GM12865 (cell line): Measurements from ENCODE around the gene TEX44.

Source experiments
- DNase-seq: peaks from one replicate; pipeline ENCODE4 v3.0.0; 2010; ENCODE audit warnings: low read depth
- H3K4me3 ChIP-seq: 2 replicates; pipeline ENCODE4 v1.5.1; 2011; ENCODE audit warnings: mild to moderate bottlenecking, low read depth, low read length, control low read depth
- TF ChIP-seq, protein P1 (sequence below): IDR thresholded peaks from 2 replicates; pipeline ENCODE4 v1.5.1; 2011; ENCODE audit warnings: low read length, control low read depth, low read depth, inconsistent platforms; ENCODE audit not compliant: insufficient read depth; ENCODE audit errors: missing control alignments

Gene TEX44

DNA sequence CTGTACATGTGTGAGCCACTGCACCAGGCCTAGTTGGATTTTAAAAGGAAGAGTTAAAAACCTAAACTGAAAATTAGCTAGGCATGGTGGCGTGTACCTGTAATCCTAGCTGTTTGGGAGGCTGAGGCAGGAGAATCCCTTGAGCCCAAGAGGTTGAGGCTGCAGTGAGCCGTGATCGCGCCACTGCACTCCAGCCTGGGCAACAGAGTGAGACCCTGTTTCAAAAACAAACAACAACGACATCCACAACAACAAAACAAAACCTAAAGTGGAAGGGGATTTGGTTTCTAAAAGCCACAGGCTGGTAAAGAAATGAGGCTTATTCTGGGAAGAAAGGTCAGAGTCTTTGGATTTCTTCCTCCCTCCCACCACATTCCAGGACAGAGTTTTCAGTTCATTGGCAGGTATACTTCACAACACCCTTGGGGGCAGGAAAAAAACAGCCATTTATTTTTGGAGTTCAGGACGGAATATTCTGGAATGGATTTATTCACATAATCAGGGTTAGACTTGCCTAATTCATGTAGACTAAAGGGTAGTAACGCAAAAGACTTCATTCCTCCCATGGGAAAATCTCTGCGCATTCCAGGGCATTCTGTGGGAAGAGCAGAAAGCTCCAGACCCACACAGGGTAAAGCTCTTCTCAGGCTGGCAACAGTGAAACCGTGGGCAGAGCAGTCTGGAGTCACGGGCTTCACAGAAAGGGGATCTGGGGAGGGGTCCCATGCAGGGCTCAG is 34.9 kb downstream of the TEX44 start:
- DNase-seq = no peak
- TF ChIP-seq, protein P1, sequence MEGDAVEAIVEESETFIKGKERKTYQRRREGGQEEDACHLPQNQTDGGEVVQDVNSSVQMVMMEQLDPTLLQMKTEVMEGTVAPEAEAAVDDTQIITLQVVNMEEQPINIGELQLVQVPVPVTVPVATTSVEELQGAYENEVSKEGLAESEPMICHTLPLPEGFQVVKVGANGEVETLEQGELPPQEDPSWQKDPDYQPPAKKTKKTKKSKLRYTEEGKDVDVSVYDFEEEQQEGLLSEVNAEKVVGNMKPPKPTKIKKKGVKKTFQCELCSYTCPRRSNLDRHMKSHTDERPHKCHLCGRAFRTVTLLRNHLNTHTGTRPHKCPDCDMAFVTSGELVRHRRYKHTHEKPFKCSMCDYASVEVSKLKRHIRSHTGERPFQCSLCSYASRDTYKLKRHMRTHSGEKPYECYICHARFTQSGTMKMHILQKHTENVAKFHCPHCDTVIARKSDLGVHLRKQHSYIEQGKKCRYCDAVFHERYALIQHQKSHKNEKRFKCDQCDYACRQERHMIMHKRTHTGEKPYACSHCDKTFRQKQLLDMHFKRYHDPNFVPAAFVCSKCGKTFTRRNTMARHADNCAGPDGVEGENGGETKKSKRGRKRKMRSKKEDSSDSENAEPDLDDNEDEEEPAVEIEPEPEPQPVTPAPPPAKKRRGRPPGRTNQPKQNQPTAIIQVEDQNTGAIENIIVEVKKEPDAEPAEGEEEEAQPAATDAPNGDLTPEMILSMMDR = no peak
- H3K4me3 ChIP-seq = no peak overlapping the region

DNA sequence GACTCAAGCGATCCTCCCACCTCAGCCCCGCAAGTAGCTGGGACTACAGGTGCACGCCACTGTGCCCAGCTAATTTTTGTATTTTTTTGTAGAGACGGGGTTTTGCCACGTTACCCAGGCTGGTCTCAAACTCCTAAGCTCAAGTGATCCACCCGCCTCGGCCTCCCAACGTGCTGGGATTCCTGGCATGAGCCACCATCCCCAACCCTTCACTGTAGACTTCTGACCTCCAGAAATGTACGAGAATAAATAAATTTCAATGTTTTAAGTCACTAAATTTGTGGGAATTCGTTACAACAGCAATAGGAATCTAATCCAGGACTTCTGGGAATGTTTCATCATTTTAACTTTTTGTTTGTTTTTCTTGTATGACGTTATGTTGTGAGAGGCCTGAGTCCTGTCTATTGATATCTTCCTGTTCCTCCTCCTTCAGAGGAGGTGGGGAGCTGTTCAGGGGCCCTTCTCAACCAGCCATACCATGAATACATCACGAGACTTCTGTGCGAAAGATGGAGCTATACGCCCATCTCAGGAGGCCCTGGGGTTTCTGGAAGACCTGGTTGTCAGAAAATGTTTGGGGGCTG is 40.0 kb downstream of the TEX44 start:
- H3K4me3 ChIP-seq = no peak overlapping the region
- DNase-seq = no peak
- TF ChIP-seq, protein P1 = no peak

DNA sequence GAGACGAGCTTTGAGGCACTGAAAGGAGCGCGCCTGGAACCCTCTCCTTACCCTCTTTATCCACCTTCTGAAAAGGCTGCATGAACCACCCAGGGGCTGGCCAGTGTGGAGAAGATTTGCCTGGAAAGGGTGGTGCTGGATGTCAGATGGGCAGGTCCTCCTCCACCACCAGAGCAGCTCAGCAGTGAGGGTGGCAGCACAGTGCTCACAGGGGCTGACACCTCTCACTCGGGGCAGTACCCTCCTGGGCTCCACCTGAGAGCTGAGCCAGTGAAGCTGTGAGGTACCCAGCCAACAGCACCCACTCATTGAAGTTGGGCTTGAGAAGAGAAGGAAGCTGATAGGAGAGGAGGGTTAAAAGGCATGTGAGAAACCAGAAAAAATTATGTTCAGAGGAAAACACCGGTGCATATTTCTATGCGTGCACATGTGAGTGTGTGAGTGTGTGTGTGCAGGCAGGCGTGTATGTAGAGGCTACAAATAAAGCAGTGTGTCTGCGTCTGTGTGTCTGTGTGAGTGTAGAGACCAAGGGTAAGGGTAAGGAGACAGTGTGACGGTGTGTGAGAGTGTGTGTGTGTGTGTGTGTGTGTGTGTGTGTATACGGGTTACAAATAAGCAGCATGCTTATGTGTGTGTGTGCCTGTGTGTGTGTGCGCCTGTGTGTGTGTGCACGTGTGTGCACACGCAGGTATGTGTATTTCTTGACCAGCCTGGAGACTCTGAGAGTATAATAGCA is 40.7 kb downstream of the TEX44 start:
- no peak overlapping the region for H3K4me3 ChIP-seq
- TF ChIP-seq, protein P1 = no peak
- DNase-seq = no peak

DNA sequence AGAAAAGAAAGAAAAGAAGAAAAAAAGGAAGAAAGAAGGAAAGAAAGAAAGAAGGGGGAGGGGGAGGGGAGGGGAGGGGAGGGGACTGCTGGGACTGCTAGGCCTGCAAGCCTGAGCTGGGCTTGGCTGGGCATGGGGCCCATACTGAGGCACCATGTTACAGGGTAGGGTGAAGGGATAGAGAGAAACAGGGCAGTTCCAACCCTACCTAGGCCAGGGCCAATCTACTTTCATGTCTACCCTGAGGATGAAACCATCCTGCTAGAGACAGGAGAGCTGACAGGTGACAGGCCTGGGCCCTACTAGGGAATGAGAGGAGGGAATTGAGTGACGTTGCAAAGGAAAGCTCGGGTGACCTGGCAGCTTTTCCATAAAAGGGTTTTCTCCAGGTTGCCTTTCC is 41.7 kb downstream of the TEX44 start:
- TF ChIP-seq, protein P1 = no peak
- DNase-seq = no peak
- no peak overlapping the region for H3K4me3 ChIP-seq

DNA sequence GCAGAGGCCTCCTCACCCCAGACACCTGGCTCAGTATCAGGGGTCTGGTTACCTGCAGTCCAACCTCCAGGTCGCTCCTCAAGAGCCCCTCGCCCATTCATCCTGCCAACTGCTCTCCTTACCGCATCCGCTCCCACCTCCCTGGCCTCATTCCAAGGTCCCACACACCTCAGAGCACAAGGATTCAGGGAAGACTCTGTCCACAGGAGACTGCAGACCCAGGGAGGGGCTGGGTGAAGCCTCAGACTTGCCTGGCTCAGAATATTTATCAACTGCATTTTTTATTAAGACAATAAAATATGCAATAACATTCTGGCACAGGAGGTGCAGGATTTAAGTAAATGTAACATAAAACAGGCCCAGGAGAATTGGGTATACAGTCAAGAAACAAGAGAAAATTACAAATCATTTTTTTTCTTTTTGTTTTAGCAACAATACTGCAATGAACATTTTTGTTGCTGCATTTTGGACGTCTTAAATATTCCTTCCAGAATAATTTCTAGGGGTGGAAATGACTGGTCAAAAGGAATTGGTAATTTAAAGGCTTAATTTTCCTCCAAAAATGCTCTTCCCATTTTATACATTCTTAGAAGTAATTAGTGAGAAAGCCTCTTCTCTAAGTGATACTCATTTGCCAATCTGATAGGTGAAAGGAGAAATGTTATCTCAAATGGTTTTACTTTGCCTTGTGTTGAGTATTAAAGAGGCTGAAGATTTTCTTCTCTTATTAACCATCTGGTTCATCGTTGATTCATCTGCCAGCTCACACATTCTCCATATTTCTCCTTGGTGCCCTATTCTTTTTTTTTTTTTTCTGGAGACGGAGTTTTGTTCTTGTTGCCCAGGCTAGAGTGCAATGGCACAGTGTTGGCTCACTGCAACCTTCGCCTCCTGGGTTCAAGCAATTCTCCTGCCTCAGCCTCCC is 42.5 kb downstream of the TEX44 start:
- DNase-seq = no peak
- H3K4me3 ChIP-seq = no peak overlapping the region
- TF ChIP-seq, protein P1 = no peak

DNA sequence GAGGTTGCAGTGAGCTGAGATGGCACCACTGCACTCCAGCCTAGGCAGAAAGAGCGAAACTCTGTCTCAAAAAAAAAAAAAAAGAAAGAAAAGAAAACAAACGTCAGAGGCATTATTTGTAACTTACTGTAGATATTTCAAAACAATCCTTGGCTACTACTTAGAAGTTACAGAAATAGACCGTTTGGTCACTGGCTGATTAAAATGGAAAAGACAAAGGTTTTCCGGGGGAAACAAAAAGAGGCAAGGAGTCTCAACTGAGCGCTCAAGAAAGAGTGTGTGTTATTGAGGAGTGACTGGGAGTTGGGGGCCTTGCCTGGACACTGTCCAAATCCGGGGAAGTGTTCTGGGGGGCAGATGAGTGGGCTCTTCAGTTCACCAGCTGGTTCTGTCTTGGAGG is 47.6 kb downstream of the TEX44 start:
- no peak overlapping the region for H3K4me3 ChIP-seq
- DNase-seq = no peak
- TF ChIP-seq, protein P1 = no peak
